Measurements from ENCODE around the gene CDH9. TPM values are rescaled to one million over a fixed set of nuclear protein-coding genes. Genes with fewer than 3 reads are reported as not detected.

Gene CDH9
- total and polyA plus RNA-seq, 4 donors: not detected

DNA sequence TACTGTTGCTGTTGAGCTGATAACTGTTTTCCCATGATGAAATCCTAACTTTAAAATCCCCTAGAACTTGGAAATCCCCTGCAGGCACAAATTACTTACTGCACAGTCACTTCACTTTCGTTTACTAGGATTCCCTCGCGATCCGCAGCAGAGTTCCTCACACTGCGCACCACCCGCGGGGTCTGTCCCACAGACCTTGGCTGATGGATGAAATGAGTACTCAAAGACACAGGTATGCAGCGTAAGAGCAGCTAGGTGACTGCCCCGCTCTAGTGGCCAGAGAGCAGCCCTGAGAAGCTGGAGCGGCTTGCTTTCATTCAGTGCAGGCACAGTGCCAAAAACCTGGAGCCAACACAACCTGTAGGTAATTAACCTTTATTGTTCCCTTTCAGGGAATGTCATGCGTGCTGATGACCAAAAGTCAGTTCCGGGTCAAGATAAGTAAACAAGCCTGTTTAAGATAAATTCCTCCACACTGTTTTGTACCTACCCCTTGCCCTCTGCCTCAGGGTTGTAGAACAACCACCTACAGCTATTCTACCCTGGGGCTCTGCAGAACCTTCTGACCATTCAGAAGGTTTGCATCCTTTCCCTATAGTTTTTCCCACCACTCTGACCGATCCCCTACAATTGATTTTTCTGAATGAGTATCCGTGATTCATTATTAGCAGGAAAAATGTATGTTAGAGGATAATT lies 191.2 kb downstream of the CDH9 start:
- 79 to 91% methylated on average over 14 of the region's 14 CpGs for WGBS, 2 donors
- no peaks in the 10 kb centered on the region for H3K27me3 ChIP-seq (ENCODE audit: control insufficient read depth in 3 of 3, insufficient read depth in 3 of 3, low read length in 2 of 3)
- H3K4me1 ChIP-seq (ENCODE audit: control insufficient read depth in 5 of 5, insufficient read depth in 5 of 5, low read length in 5 of 5): no peaks in the 10 kb centered on the region
- H3K9ac ChIP-seq (ENCODE audit: insufficient read depth in 1 of 2, low read length in 2 of 2): no peak overlapping the region
- no peaks in the 10 kb centered on the region for H3K36me3 ChIP-seq (ENCODE audit: control insufficient read depth in 4 of 4, insufficient read depth in 4 of 4, low read length in 4 of 4)
- H3K27ac ChIP-seq (ENCODE audit: low read depth in 1 of 2, low read length in 1 of 2): no peak overlapping the region
- TF ChIP-seq CTCF (IDR thresholded peaks at IDR 0.05; ENCODE audit: control extremely low read depth, extremely low read depth): no peak
- DNase-seq: no peak
- no peak overlapping the region for H3K4me3 ChIP-seq
- no peak for ATAC-seq (ENCODE audit: insufficient read depth, low FRiP score)
- no peaks in the 10 kb centered on the region for H3K9me3 ChIP-seq (ENCODE audit: control insufficient read depth in 4 of 4, insufficient read depth in 3 of 4, low read length in 3 of 4)

DNA sequence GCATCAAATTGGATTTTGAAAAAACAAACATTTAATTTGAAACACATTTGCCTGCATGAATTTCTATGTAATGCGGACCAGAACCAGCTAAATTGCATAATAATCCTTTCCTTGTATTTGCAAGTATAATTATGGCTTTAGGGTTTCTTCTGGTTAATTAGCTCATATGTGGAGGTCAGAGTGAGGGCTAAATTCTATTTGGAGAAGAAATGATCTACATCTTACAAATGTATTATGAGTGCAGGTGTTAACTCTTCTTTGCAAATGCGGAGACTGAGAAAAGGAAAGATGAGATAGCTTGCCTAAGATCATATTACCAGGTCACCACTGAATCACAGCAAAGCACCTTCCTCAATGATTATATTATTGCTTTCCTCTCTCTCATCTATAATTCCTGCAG lies 194.7 kb downstream of the CDH9 start:
- no peak overlapping the region for H3K9ac ChIP-seq (ENCODE audit: insufficient read depth in 1 of 2, low read length in 2 of 2)
- H3K9me3 ChIP-seq (ENCODE audit: control insufficient read depth in 4 of 4, insufficient read depth in 3 of 4, low read length in 3 of 4): peaks cover 0 to 4% (median 0%) of the 10 kb centered on the region in 4 donors
- H3K27ac ChIP-seq (ENCODE audit: low read depth in 1 of 2, low read length in 1 of 2): no peak overlapping the region
- H3K4me3 ChIP-seq: no peak overlapping the region
- DNase-seq: no peak
- H3K36me3 ChIP-seq (ENCODE audit: control insufficient read depth in 4 of 4, insufficient read depth in 4 of 4, low read length in 4 of 4): no peaks in the 10 kb centered on the region
- WGBS, 2 donors: 87 to 91% methylated on average over 2 of the region's 2 CpGs
- no peak for TF ChIP-seq CTCF (IDR thresholded peaks at IDR 0.05; ENCODE audit: control extremely low read depth, extremely low read depth)
- no peaks in the 10 kb centered on the region for H3K27me3 ChIP-seq (ENCODE audit: control insufficient read depth in 3 of 3, insufficient read depth in 3 of 3, low read length in 2 of 3)
- no peaks in the 10 kb centered on the region for H3K4me1 ChIP-seq (ENCODE audit: control insufficient read depth in 5 of 5, insufficient read depth in 5 of 5, low read length in 5 of 5)
- ATAC-seq (ENCODE audit: insufficient read depth, low FRiP score): no peak

DNA sequence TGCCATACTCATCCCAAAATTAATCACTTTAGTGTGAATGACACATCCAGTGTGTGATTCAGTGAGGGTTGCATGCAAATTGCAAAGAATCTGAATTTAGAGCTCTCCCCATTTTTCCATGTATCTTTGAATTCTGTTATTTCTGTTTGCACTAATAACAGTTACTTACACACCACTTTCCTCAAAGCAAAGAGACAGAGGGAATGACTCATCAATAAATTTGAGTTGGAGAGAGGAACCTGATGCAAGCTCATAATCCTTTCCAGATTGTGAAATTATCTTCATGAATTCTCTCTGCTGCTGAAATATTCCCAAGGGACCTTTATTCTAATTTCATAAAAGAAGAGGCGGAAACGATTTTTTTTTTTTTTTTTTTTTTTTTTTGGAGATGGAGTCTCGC lies 204.8 kb downstream of the CDH9 start:
- H3K36me3 ChIP-seq (ENCODE audit: control insufficient read depth in 4 of 4, insufficient read depth in 4 of 4, low read length in 4 of 4): no peaks in the 10 kb centered on the region
- no peak for TF ChIP-seq CTCF (IDR thresholded peaks at IDR 0.05; ENCODE audit: control extremely low read depth, extremely low read depth)

More for the DNA sequence above, 204.8 kb downstream of the CDH9 start:
- no peak overlapping the region for H3K4me3 ChIP-seq
- H3K4me1 ChIP-seq (ENCODE audit: control insufficient read depth in 5 of 5, insufficient read depth in 5 of 5, low read length in 5 of 5): no peaks in the 10 kb centered on the region
- H3K27ac ChIP-seq (ENCODE audit: low read depth in 1 of 2, low read length in 1 of 2): no peak overlapping the region
- ATAC-seq (ENCODE audit: insufficient read depth, low FRiP score): no peak
- no peak overlapping the region for H3K9ac ChIP-seq (ENCODE audit: insufficient read depth in 1 of 2, low read length in 2 of 2)
- H3K27me3 ChIP-seq (ENCODE audit: control insufficient read depth in 3 of 3, insufficient read depth in 3 of 3, low read length in 2 of 3): no peaks in the 10 kb centered on the region
- 84 to 88% methylated on average over 2 to 3 of the region's 3 CpGs for WGBS, 2 donors
- DNase-seq: no peak
- peaks cover 0 to 3% (median 0%) of the 10 kb centered on the region in 4 donors for H3K9me3 ChIP-seq (ENCODE audit: control insufficient read depth in 4 of 4, insufficient read depth in 3 of 4, low read length in 3 of 4)
